Mucosa of gallbladder (tissue), 1 donor: ENCODE results near the gene MVD. TPM values are rescaled to one million over a fixed set of nuclear protein-coding genes. Genes with fewer than 3 reads are reported as not detected.

Experiments used
- DNase-seq: peaks from one replicate; pipeline ENCODE4 v3.0.0-alpha.2; 2020; ENCODE audit warnings: low spot score
- total RNA-seq: library from RNA; stranded (reverse); gene quantifications from one replicate; pipeline ENCODE4 v1.2.1, GENCODE V29; 2021
- donor health status: DM: no; HTN: no; CAD: no.

The MVD gene
- total RNA-seq = 126 TPM

- peak; percentile 98 for DNase-seq
Observed at GRCh38 chr16:88662843-88663606, at the start of gene MVD. MVD (minus strand) TSS chr16:88663091; CDS start chr16:88663080, 11 bp downstream.

- no peak for DNase-seq
Observed at GRCh38 chr16:88712362-88712979, 49.6 kb upstream of the MVD start.

- DNase-seq = no peak
Observed at GRCh38 chr16:88711750-88712340, 49.0 kb upstream of the MVD start.

- no peak for DNase-seq
Observed at GRCh38 chr16:88710556-88710955, 47.7 kb upstream of the MVD start.

- DNase-seq = no peak
Observed at GRCh38 chr16:88706965-88707826, 44.3 kb upstream of the MVD start.

- DNase-seq = peak; percentile 91
Observed at GRCh38 chr16:88706229-88706964, 43.5 kb upstream of the MVD start, which contains the start of the genes CTU2 and RNF166. CTU2 (plus strand) TSS chr16:88706503; CDS start chr16:88706531, 28 bp downstream. RNF166 (minus strand) TSS chr16:88706408; CDS start chr16:88706325, 83 bp downstream.

GRCh38 chr16:88705801-88706228 is 42.9 kb upstream of the MVD start:
- no peak for DNase-seq

- no peak for DNase-seq
Observed at GRCh38 chr16:88705076-88705684, 42.3 kb upstream of the MVD start.

GRCh38 chr16:88703486-88704309 is 40.8 kb upstream of the MVD start:
- no peak for DNase-seq

GRCh38 chr16:88702371-88703210 is 39.7 kb upstream of the MVD start:
- no peak for DNase-seq

GRCh38 chr16:88701581-88702370 is 38.9 kb upstream of the MVD start:
- no peak for DNase-seq

GRCh38 chr16:88700636-88701482 is 38.0 kb upstream of the MVD start:
- peak; percentile 91 for DNase-seq

GRCh38 chr16:88700322-88700635 is 37.4 kb upstream of the MVD start:
- no peak for DNase-seq

GRCh38 chr16:88699180-88699579 is 36.3 kb upstream of the MVD start:
- DNase-seq = no peak

GRCh38 chr16:88698646-88699045 is 35.8 kb upstream of the MVD start:
- DNase-seq = no peak

- no peak for DNase-seq
Observed at GRCh38 chr16:88697831-88698615, 35.1 kb upstream of the MVD start.
